GM21515 (cell line): ENCODE data around the gene IFNGR2.
"Not testable (repeated sequence)": the region's sequence is repeated elsewhere in the genome, so short reads cannot be mapped to it uniquely, and the experiment has no call there.

Experiments used
- ATAC-seq: cut with Tn5 transposase; IDR thresholded peaks from one replicate; pipeline ENCODE4 v1.9.1; 2021; ENCODE audit not compliant: unreplicated experiment

Gene IFNGR2

GRCh38 chr21:33375101-33375644 lies 28.0 kb upstream of the IFNGR2 start:
- ATAC-seq: no peak

GRCh38 chr21:33377221-33377920 lies 25.8 kb upstream of the IFNGR2 start:
- no peak for ATAC-seq

GRCh38 chr21:33378081-33378480 lies 25.1 kb upstream of the IFNGR2 start:
- no peak for ATAC-seq

- ATAC-seq: not testable (repeated sequence)
These were observed 23.3 kb upstream of the IFNGR2 start for GRCh38 chr21:33379934-33380333.

GRCh38 chr21:33380483-33380998 lies 22.7 kb upstream of the IFNGR2 start:
- peak; percentile 38 for ATAC-seq

- not testable (repeated sequence) for ATAC-seq
These were observed 21.8 kb upstream of the IFNGR2 start for GRCh38 chr21:33381381-33381780.

- peak; percentile 67 for ATAC-seq
These were observed 19.9 kb upstream of the IFNGR2 start for GRCh38 chr21:33383056-33383888.

GRCh38 chr21:33384841-33385331 lies 18.3 kb upstream of the IFNGR2 start:
- no peak for ATAC-seq

GRCh38 chr21:33386222-33386784 lies 16.9 kb upstream of the IFNGR2 start:
- ATAC-seq: no peak

GRCh38 chr21:33387294-33387693 lies 15.9 kb upstream of the IFNGR2 start:
- no peak for ATAC-seq

GRCh38 chr21:33388188-33388587 lies 15.0 kb upstream of the IFNGR2 start:
- ATAC-seq: no peak

GRCh38 chr21:33390479-33390878 lies 12.7 kb upstream of the IFNGR2 start:
- ATAC-seq: no peak

- no peak for ATAC-seq
These were observed 11.6 kb upstream of the IFNGR2 start for GRCh38 chr21:33391656-33392055.

GRCh38 chr21:33392284-33392985 lies 10.8 kb upstream of the IFNGR2 start:
- ATAC-seq: no peak

GRCh38 chr21:33393348-33393747 lies 9.9 kb upstream of the IFNGR2 start:
- ATAC-seq: no peak

GRCh38 chr21:33394260-33394659 lies 9.0 kb upstream of the IFNGR2 start:
- no peak for ATAC-seq

GRCh38 chr21:33395891-33396331 lies 7.3 kb upstream of the IFNGR2 start:
- no peak for ATAC-seq

- no peak for ATAC-seq
These were observed 6.8 kb upstream of the IFNGR2 start for GRCh38 chr21:33396436-33396835.

GRCh38 chr21:33396951-33397350 lies 6.3 kb upstream of the IFNGR2 start:
- no peak for ATAC-seq

GRCh38 chr21:33397717-33398116 lies 5.5 kb upstream of the IFNGR2 start:
- no peak for ATAC-seq

GRCh38 chr21:33398361-33398760 lies 4.9 kb upstream of the IFNGR2 start:
- no peak for ATAC-seq
